ENCODE data around the gene TYK2.

TYK2 gene

GRCh38 chr19:10380313-10381102 is at the start of gene TYK2:
TSS of gene TYK2 (minus strand) at chr19:10380572. CDS start at chr19:10378406, 2,166 bp downstream.
- H3K27me3 Mint-ChIP-seq, result no peaks in the 10 kb centered on the region
- H3K36me3 Mint-ChIP-seq (ENCODE audit: low read depth), result peaks cover 47% of the 10 kb centered on the region
- no peaks in the 10 kb centered on the region for H3K9me3 Mint-ChIP-seq
- H3K27ac Mint-ChIP-seq, result peak within 1 kb of the TSS; percentile 94
- peaks cover 38% of the 10 kb centered on the region for H3K4me1 Mint-ChIP-seq (ENCODE audit: low read depth)
- H3K4me3 Mint-ChIP-seq, result peak within 1 kb of the TSS; percentile 96
- intact Hi-C loops (cut with micrococcal nuclease), result no loop called here

- Mint-ChIP-seq H3K27me3 (peaks cover 8% of the 10 kb centered on the region), H3K36me3 (ENCODE audit: low read depth) (peaks cover 24% of the 10 kb centered on the region), H3K9me3 (no peaks in the 10 kb centered on the region), H3K27ac (peak overlapping the region; percentile 92), H3K4me3 (peak overlapping the region; percentile 36), H3K4me1 (ENCODE audit: low read depth) (peaks cover 89% of the 10 kb centered on the region)
- intact Hi-C loops (cut with micrococcal nuclease), result no loop called here
Measured at GRCh38 chr19:10428996-10429381, 48.6 kb upstream of the TYK2 start.

- peak overlapping the region; percentile 92 for H3K27ac Mint-ChIP-seq
- H3K27me3 Mint-ChIP-seq, result peaks cover 14% of the 10 kb centered on the region
- no peaks in the 10 kb centered on the region for H3K9me3 Mint-ChIP-seq
- intact Hi-C loops (cut with micrococcal nuclease), result no loop called here
- H3K36me3 Mint-ChIP-seq (ENCODE audit: low read depth), result peaks cover 13% of the 10 kb centered on the region
- H3K4me1 Mint-ChIP-seq (ENCODE audit: low read depth), result peaks cover 92% of the 10 kb centered on the region
- no peak overlapping the region for H3K4me3 Mint-ChIP-seq
Measured at GRCh38 chr19:10427169-10427568, 46.8 kb upstream of the TYK2 start.

GRCh38 chr19:10424011-10424637 is 43.8 kb upstream of the TYK2 start:
- Mint-ChIP-seq H3K4me1 (ENCODE audit: low read depth) (peaks cover 95% of the 10 kb centered on the region), H3K27ac (peak overlapping the region; percentile 92), H3K36me3 (ENCODE audit: low read depth) (peaks cover 6% of the 10 kb centered on the region), H3K9me3 (no peaks in the 10 kb centered on the region), H3K27me3 (peaks cover 36% of the 10 kb centered on the region), H3K4me3 (peak overlapping the region; percentile 78)
- intact Hi-C loops (cut with micrococcal nuclease), result loop anchor here (2.0 kb wide), 1 partner anchor 19 kb away; no protein-coding TSS in a partner anchor

- peaks cover 93% of the 10 kb centered on the region for H3K4me1 Mint-ChIP-seq (ENCODE audit: low read depth)
- H3K27ac Mint-ChIP-seq, result peak overlapping the region; percentile 92
- no peaks in the 10 kb centered on the region for H3K9me3 Mint-ChIP-seq
- H3K36me3 Mint-ChIP-seq (ENCODE audit: low read depth), result peaks cover 6% of the 10 kb centered on the region
- peaks cover 46% of the 10 kb centered on the region for H3K27me3 Mint-ChIP-seq
- intact Hi-C loops (cut with micrococcal nuclease), result no loop called here
- H3K4me3 Mint-ChIP-seq, result no peak overlapping the region
Measured at GRCh38 chr19:10422846-10423245, 42.5 kb upstream of the TYK2 start.

- H3K9me3 Mint-ChIP-seq, result no peaks in the 10 kb centered on the region
- peak overlapping the region; percentile 75 for H3K27ac Mint-ChIP-seq
- H3K27me3 Mint-ChIP-seq, result peaks cover 54% of the 10 kb centered on the region
- H3K4me1 Mint-ChIP-seq (ENCODE audit: low read depth), result peaks cover 92% of the 10 kb centered on the region
- intact Hi-C loops (cut with micrococcal nuclease), result no loop called here
- peak overlapping the region; percentile 70 for H3K4me3 Mint-ChIP-seq
- H3K36me3 Mint-ChIP-seq (ENCODE audit: low read depth), result peaks cover 6% of the 10 kb centered on the region
Measured at GRCh38 chr19:10422046-10422461, 41.7 kb upstream of the TYK2 start.

- peaks cover 92% of the 10 kb centered on the region for H3K4me1 Mint-ChIP-seq (ENCODE audit: low read depth)
- H3K27me3 Mint-ChIP-seq, result peaks cover 60% of the 10 kb centered on the region
- H3K4me3 Mint-ChIP-seq, result peak overlapping the region; percentile 70
- peak overlapping the region; percentile 75 for H3K27ac Mint-ChIP-seq
- intact Hi-C loops (cut with micrococcal nuclease), result no loop called here
- H3K36me3 Mint-ChIP-seq (ENCODE audit: low read depth), result peaks cover 6% of the 10 kb centered on the region
- no peaks in the 10 kb centered on the region for H3K9me3 Mint-ChIP-seq
Measured at GRCh38 chr19:10421240-10422045, 41.1 kb upstream of the TYK2 start.

DNA sequence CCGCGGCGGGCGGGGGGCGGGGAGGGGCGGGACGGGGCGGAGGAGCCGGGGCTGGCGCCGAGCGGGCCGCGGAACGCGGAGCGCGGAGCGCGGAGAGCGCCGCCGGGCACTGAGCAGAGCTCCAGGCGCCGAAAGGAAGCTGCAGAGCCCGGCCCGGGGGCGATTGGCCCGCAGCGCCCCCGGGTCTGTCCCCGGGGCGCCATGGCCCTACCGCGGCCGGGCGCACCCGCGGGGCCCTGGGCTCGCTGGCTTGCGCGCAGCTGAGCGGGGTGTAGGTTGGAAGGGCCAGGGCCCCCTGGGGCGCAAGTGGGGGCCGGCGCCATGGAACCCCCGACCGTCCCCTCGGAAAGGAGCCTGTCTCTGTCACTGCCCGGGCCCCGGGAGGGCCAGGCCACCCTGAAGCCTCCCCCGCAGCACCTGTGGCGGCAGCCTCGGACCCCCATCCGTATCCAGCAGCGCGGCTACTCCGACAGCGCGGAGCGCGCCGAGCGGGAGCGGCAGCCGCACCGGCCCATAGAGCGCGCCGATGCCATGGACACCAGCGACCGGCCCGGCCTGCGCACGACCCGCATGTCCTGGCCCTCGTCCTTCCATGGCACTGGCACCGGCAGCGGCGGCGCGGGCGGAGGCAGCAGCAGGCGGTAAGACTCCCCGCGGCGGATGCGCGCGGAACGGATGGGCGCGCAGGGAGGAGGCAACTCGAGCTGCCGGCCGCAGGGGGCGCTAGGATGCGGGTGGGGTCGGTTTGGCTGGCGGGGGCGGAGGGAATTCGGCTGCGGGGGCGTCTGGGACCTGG is 40.3 kb upstream of the TYK2 start, which contains the start of gene PDE4A:
Gene PDE4A (plus strand): TSS at position 95 of the 796 bp plus-strand sequence. CDS start 227 bp downstream, at position 322.
- peak within 1 kb of the TSS; percentile 75 for H3K4me3 Mint-ChIP-seq
- peaks cover 60% of the 10 kb centered on the region for H3K27me3 Mint-ChIP-seq
- peaks cover 6% of the 10 kb centered on the region for H3K36me3 Mint-ChIP-seq (ENCODE audit: low read depth)
- no peaks in the 10 kb centered on the region for H3K9me3 Mint-ChIP-seq
- intact Hi-C loops (cut with micrococcal nuclease), result no loop called here
- peak within 1 kb of the TSS; percentile 77 for H3K27ac Mint-ChIP-seq
- H3K4me1 Mint-ChIP-seq (ENCODE audit: low read depth), result peaks cover 92% of the 10 kb centered on the region

DNA sequence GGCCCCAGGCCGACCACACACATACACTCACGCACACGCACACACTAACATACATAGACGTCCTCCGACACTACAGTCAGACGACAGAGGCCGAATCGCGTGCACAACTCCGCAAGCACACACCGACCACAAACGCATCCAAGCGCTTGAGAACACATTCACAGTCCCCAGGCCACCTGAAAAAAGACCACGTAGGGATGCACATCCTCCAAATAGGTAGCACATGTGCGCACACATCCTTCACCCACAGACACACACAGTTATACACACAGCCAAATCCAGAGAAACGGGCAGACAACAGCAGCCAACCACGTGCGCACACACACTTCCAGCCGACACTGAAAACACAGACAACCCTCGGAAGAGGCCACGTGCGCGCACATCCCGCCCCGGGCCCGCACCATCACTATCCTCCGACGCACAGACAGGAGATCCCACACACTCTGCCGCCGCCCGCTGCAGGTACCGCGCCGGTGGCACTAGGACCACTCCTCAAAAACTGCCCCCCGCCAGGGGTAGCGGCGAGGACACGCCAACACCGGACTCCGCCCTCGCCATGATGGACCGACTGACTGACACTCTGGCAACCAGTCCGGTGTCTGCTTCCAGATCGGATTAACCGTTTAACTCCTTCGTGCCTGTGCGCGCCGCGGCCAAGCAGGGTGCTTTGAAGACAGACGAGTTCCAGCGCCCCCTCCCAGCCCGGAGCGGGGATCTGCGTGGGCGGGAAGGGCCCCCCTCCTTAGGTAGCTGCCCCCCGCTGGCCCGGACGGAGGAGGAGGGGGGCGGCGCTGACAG is 39.5 kb upstream of the TYK2 start:
- Mint-ChIP-seq H3K9me3 (no peaks in the 10 kb centered on the region), H3K4me1 (ENCODE audit: low read depth) (peaks cover 89% of the 10 kb centered on the region), H3K36me3 (ENCODE audit: low read depth) (peaks cover 6% of the 10 kb centered on the region), H3K27me3 (peaks cover 60% of the 10 kb centered on the region), H3K4me3 (peak overlapping the region; percentile 75), H3K27ac (peak overlapping the region; percentile 77)
- intact Hi-C loops (cut with micrococcal nuclease), result no loop called here

DNA sequence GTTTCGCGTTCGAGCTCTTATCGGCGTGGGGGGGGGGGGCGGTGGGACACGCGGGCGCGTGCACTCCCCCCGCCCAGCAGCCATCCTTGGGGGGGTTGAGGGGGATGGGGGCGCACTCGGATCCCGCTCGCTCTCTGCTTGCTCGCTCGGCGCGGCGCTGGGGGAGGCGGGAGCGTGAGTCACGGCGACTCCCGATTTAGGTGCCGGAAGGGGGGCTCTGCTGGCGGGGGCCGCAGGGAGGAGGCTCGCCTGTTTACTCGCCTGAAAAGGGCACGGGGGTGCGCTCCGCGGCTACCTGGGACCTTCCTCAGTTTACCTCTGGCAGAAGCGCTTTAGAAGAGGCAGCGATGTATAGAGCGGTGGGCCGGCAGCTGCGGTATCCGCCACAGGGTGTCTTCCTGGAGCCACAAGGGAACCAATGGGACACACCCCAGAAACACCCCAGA is 38.9 kb upstream of the TYK2 start:
- Mint-ChIP-seq H3K9me3 (no peaks in the 10 kb centered on the region), H3K27me3 (peaks cover 60% of the 10 kb centered on the region), H3K27ac (peak overlapping the region; percentile 77), H3K4me3 (peak overlapping the region; percentile 75), H3K4me1 (ENCODE audit: low read depth) (peaks cover 83% of the 10 kb centered on the region), H3K36me3 (ENCODE audit: low read depth) (peaks cover 6% of the 10 kb centered on the region)
- intact Hi-C loops (cut with micrococcal nuclease), result no loop called here

DNA sequence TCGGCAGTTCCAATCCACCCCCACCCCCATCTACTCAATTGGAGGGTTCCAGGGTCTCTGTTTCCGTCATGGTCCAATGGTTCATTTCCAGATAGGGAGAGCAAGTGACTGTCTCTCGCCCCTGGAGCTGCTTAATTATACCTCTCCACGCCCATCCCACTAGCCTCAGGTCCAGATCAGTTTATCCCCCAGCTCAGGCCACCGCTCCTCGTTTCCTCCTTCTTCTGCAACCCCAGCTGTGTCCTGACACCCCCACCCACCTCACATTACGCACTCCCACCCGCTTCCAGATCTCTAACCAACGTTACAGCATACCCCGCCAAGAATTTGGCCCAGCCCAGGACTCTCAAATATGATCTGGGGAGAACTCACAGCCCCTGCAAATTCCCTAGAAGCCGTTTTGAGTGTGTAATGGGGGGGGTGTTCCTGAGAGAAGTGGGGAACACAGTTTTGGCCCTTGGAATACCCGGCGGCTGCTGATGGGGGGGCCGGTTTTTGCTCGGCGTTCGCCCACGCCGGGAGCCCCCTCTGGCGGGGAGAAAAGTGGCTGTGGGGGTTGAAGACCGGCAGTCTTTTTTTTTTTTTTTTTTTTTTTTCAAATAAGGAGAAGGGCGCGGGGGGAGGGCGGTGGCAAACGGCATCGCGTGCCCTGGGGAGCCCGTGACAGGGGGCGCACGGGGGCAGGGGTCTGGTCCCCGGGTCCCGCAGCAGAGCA is 38.3 kb upstream of the TYK2 start:
- H3K27ac Mint-ChIP-seq, result peak overlapping the region; percentile 77
- H3K4me3 Mint-ChIP-seq, result peak overlapping the region; percentile 75
- no peaks in the 10 kb centered on the region for H3K9me3 Mint-ChIP-seq
- peaks cover 60% of the 10 kb centered on the region for H3K27me3 Mint-ChIP-seq
- peaks cover 6% of the 10 kb centered on the region for H3K36me3 Mint-ChIP-seq (ENCODE audit: low read depth)
- intact Hi-C loops (cut with micrococcal nuclease), result no loop called here
- H3K4me1 Mint-ChIP-seq (ENCODE audit: low read depth), result peaks cover 77% of the 10 kb centered on the region

GRCh38 chr19:10418235-10418484 is 37.8 kb upstream of the TYK2 start:
- H3K27me3 Mint-ChIP-seq, result peaks cover 58% of the 10 kb centered on the region

More at GRCh38 chr19:10418235-10418484, 37.8 kb upstream of the TYK2 start:
- intact Hi-C loops (cut with micrococcal nuclease), result no loop called here
- no peaks in the 10 kb centered on the region for H3K9me3 Mint-ChIP-seq
- no peak overlapping the region for H3K4me3 Mint-ChIP-seq
- peaks cover 73% of the 10 kb centered on the region for H3K4me1 Mint-ChIP-seq (ENCODE audit: low read depth)
- H3K27ac Mint-ChIP-seq, result peak overlapping the region; percentile 77
- peaks cover 6% of the 10 kb centered on the region for H3K36me3 Mint-ChIP-seq (ENCODE audit: low read depth)
